MCF 10A (cell line): ENCODE data around the gene GYPB. TPM values are rescaled to one million over a fixed set of nuclear protein-coding genes. Genes with fewer than 3 reads are reported as not detected.
A peak's percentile ranks its signal among the peaks of the same experiment; 100 is the strongest.
"Not testable (repeated sequence)": the region's sequence is repeated elsewhere in the genome, so short reads cannot be mapped to it uniquely, and the experiment has no call there.

ENCODE experiments used
- BruUV-seq: library from RNA; stranded (reverse); fragments of 400-500 nt; replicated peaks from 2 replicates; lab custom pipeline; 2021; lab: Mats Ljungman, UMichigan
- CTCF ChIA-PET: fragments of 300-600 bp; sonication (Branson Sonifier 250); formaldehyde crosslinking; extraction: SDS; loops from one replicate; lab custom pipeline; 2021; ENCODE audit warnings: antibody characterized with exemption, inconsistent platforms; lab: Yijun Ruan, JAX
- POLR2A ChIA-PET: fragments of 300-600, 350-650 bp; sonication (Branson Sonifier 250); formaldehyde crosslinking; extraction: SDS; loops from one replicate; lab custom pipeline; 2020; ENCODE audit warnings: antibody characterized with exemption, inconsistent platforms; lab: Yijun Ruan, JAX
- DNase-seq: peaks from one replicate; pipeline ENCODE4 v3.0.0-alpha.2; 2018; ENCODE audit not compliant: unreplicated experiment
- H3K27ac Mint-ChIP-seq: one replicate; pipeline ENCODE4 v1.8.0; 2022; ENCODE audit warnings: mild to moderate bottlenecking, low read depth, mixed read lengths; ENCODE audit not compliant: unreplicated experiment
- H3K27me3 Mint-ChIP-seq: one replicate; pipeline ENCODE4 v1.8.0; 2022; ENCODE audit warnings: mixed read lengths; ENCODE audit not compliant: insufficient read depth, unreplicated experiment
- H3K36me3 Mint-ChIP-seq: one replicate; pipeline ENCODE4 v1.8.0; 2022; ENCODE audit warnings: mild to moderate bottlenecking, moderate library complexity, mixed read lengths; ENCODE audit not compliant: insufficient read depth, unreplicated experiment
- H3K4me1 Mint-ChIP-seq: one replicate; pipeline ENCODE4 v1.8.0; 2022; ENCODE audit warnings: mixed read lengths; ENCODE audit not compliant: insufficient read depth, unreplicated experiment
- H3K4me3 Mint-ChIP-seq: one replicate; pipeline ENCODE4 v1.8.0; 2022; ENCODE audit warnings: mild to moderate bottlenecking, moderate library complexity, mixed read lengths; ENCODE audit not compliant: unreplicated experiment
- H3K9me3 Mint-ChIP-seq: one replicate; pipeline ENCODE4 v1.8.0; 2022; ENCODE audit warnings: mixed read lengths; ENCODE audit not compliant: unreplicated experiment
- intact Hi-C: fragments of 100-400 bp; cut with micrococcal nuclease; formaldehyde crosslinking; loops from 2 replicates; pipeline ENCODE4 v1.14.1; 2022
- total RNA-seq: library from RNA; stranded (reverse); gene quantifications from 2 replicates; pipeline ENCODE4 v1.2.3, GENCODE V29; 2022
- TF ChIP-seq, protein P1 (sequence below): fragments of 200-600 bp; IDR thresholded peaks from one replicate; pipeline ENCODE4 v1.8.0; 2022; ENCODE audit warnings: antibody characterized with exemption, mild to moderate bottlenecking; ENCODE audit not compliant: unreplicated experiment

GYPB gene
- total RNA-seq, 1 experiment from 2014 or later = not detected

GRCh38 chr4:143990717-143991116 is 28.5 kb downstream of the GYPB start:
- CTCF ChIA-PET, H3K4me3 Mint-ChIP-seq, BruUV-seq, intact Hi-C loops, H3K4me1 Mint-ChIP-seq, DNase-seq, H3K36me3 Mint-ChIP-seq, H3K9me3 Mint-ChIP-seq, H3K27ac Mint-ChIP-seq, POLR2A ChIA-PET: not testable (repeated sequence)
- H3K27me3 Mint-ChIP-seq = peaks cover 24% of the 10 kb centered on the region

- BruUV-seq = no TSS peak
- ChIA-PET CTCF (no interaction called here), POLR2A (no interaction called here)
- no peak for DNase-seq
- H3K4me3 Mint-ChIP-seq = no peak overlapping the region
- H3K4me1 Mint-ChIP-seq = no peaks in the 10 kb centered on the region
- no peaks in the 10 kb centered on the region for H3K27me3 Mint-ChIP-seq
- no peaks in the 10 kb centered on the region for H3K36me3 Mint-ChIP-seq
- H3K9me3 Mint-ChIP-seq = no peaks in the 10 kb centered on the region
- intact Hi-C loops = no loop called here
- H3K27ac Mint-ChIP-seq = no peak overlapping the region
- TF ChIP-seq, protein P1, sequence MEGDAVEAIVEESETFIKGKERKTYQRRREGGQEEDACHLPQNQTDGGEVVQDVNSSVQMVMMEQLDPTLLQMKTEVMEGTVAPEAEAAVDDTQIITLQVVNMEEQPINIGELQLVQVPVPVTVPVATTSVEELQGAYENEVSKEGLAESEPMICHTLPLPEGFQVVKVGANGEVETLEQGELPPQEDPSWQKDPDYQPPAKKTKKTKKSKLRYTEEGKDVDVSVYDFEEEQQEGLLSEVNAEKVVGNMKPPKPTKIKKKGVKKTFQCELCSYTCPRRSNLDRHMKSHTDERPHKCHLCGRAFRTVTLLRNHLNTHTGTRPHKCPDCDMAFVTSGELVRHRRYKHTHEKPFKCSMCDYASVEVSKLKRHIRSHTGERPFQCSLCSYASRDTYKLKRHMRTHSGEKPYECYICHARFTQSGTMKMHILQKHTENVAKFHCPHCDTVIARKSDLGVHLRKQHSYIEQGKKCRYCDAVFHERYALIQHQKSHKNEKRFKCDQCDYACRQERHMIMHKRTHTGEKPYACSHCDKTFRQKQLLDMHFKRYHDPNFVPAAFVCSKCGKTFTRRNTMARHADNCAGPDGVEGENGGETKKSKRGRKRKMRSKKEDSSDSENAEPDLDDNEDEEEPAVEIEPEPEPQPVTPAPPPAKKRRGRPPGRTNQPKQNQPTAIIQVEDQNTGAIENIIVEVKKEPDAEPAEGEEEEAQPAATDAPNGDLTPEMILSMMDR = no peak
These were observed 33.0 kb downstream of the GYPB start for GRCh38 chr4:143986180-143986579.

- intact Hi-C loops = loop anchor here (2.0 kb wide), 1 partner anchor 206 kb away; no protein-coding TSS in a partner anchor
- CTCF ChIA-PET = interaction anchor here (0.6 to 1.6 kb wide), 4 partner anchors 137 to 388 kb away, joined by 3 to 6 read pairs (median 3); no protein-coding TSS in a partner anchor
- H3K4me3 Mint-ChIP-seq, POLR2A ChIA-PET, H3K36me3 Mint-ChIP-seq, H3K4me1 Mint-ChIP-seq, H3K27ac Mint-ChIP-seq, H3K27me3 Mint-ChIP-seq, H3K9me3 Mint-ChIP-seq, BruUV-seq: not testable (repeated sequence)
- peak; percentile 34 for DNase-seq
These were observed 38.4 kb downstream of the GYPB start for GRCh38 chr4:143980776-143981175.

GRCh38 chr4:143975527-143975926 is 43.7 kb downstream of the GYPB start:
- H3K27ac Mint-ChIP-seq, H3K36me3 Mint-ChIP-seq, H3K4me1 Mint-ChIP-seq, CTCF ChIA-PET, DNase-seq, H3K9me3 Mint-ChIP-seq, POLR2A ChIA-PET, H3K27me3 Mint-ChIP-seq, intact Hi-C loops, H3K4me3 Mint-ChIP-seq, BruUV-seq: not testable (repeated sequence)

- H3K36me3 Mint-ChIP-seq, H3K9me3 Mint-ChIP-seq, H3K27ac Mint-ChIP-seq, CTCF ChIA-PET, H3K4me3 Mint-ChIP-seq, POLR2A ChIA-PET, H3K4me1 Mint-ChIP-seq, BruUV-seq, H3K27me3 Mint-ChIP-seq, intact Hi-C loops, DNase-seq: not testable (repeated sequence)
These were observed 45.2 kb downstream of the GYPB start for GRCh38 chr4:143974021-143974420.

- no peak overlapping the region for H3K4me3 Mint-ChIP-seq
- no peaks in the 10 kb centered on the region for H3K4me1 Mint-ChIP-seq
- intact Hi-C loops = no loop called here
- no peaks in the 10 kb centered on the region for H3K27me3 Mint-ChIP-seq
- ChIA-PET POLR2A (no interaction called here), CTCF (no interaction called here)
- BruUV-seq = no TSS peak
- H3K36me3 Mint-ChIP-seq = no peaks in the 10 kb centered on the region
- H3K27ac Mint-ChIP-seq = no peak overlapping the region
- no peaks in the 10 kb centered on the region for H3K9me3 Mint-ChIP-seq
- TF ChIP-seq, protein P1 = no peak
- no peak for DNase-seq
These were observed 58.1 kb downstream of the GYPB start for GRCh38 chr4:143961075-143961474.

GRCh38 chr4:143955306-143955705 is 63.9 kb downstream of the GYPB start:
- H3K4me3 Mint-ChIP-seq, DNase-seq, H3K27ac Mint-ChIP-seq, CTCF ChIA-PET, H3K9me3 Mint-ChIP-seq, POLR2A ChIA-PET, H3K27me3 Mint-ChIP-seq, intact Hi-C loops, BruUV-seq, H3K4me1 Mint-ChIP-seq, H3K36me3 Mint-ChIP-seq: not testable (repeated sequence)

DNA sequence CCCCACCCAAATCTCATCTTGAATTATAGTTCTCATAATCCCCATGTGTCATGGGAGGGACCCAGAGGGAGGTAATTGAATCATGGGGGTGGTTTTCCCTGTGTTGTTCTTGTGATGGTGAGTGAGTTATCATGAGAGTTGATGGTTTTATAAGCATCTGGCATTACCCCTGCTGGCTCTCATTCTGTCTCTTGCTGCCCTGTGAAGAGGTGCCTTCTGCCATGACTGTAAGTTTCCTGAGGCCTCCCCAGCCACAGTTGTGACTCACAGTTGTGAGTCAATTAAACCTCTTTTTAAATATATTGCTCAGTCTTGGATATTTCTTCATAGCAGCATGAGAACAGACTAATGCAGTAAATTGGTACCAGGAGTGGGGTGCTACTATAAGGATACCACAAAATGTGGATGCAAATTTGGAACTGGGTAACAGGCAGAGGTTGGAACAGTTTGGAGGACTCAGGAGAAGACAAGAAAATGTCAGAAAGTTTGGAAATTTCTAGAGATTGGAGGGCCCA is 67.7 kb downstream of the GYPB start:
- H3K27me3 Mint-ChIP-seq, intact Hi-C loops, H3K9me3 Mint-ChIP-seq, H3K4me1 Mint-ChIP-seq, BruUV-seq, DNase-seq, H3K27ac Mint-ChIP-seq, H3K4me3 Mint-ChIP-seq, H3K36me3 Mint-ChIP-seq, CTCF ChIA-PET, POLR2A ChIA-PET: not testable (repeated sequence)
